ENCODE results near the gene APOF. TPM values are rescaled to one million over a fixed set of nuclear protein-coding genes. Genes with fewer than 3 reads are reported as not detected.
A peak's percentile ranks its signal among the peaks of the same experiment; 100 is the strongest.

The APOF gene
- total and polyA plus RNA-seq, 2 experiments from 2014 or later: not detected

GRCh38 chr12:56333679-56334489, 28.8 kb downstream of the APOF start, which contains the start of gene PAN2:
Gene PAN2, minus strand, starts transcription at chr12:56334000. Its CDS starts 906 bp downstream, at chr12:56333094.
- Histone ChIP-seq H3K9me2 (ENCODE audit: insufficient read depth) (peaks cover 8% of the 10 kb centered on the region), H3K79me2 (replicated peaks; ENCODE audit: insufficient read depth) (peaks cover 5% of the 10 kb centered on the region; the same call in 1 of the 2 replicates), H2AFZ (no peak within 1 kb of the TSS), H3F3A (replicated peaks; ENCODE audit: low read depth) (peaks cover 12% of the 10 kb centered on the region; the same call in 1 of the 2 replicates), H3K4me2 (peak within 1 kb of the TSS; percentile 81), H3K4me1 (ENCODE audit: insufficient read depth) (peaks cover 23% of the 10 kb centered on the region), H3K27ac (ENCODE audit: low read depth) (peak within 1 kb of the TSS; percentile 98), H3K4me3 (peak within 1 kb of the TSS; percentile 58), H4K20me1 (replicated peaks; ENCODE audit: insufficient read depth) (no peaks in the 10 kb centered on the region), H3K27me3 (ENCODE audit: insufficient read depth) (no peaks in the 10 kb centered on the region), H3K36me3 (ENCODE audit: insufficient read depth) (no peaks in the 10 kb centered on the region)
- H3K27ac Mint-ChIP-seq: peak within 1 kb of the TSS; percentile 99
- peak within 1 kb of the TSS; percentile 91 for H3K4me3 Mint-ChIP-seq
- H3K9me3 Mint-ChIP-seq: no peaks in the 10 kb centered on the region
- H3K4me1 Mint-ChIP-seq: peaks cover 35% of the 10 kb centered on the region
- TF ChIP-seq POLR2AphosphoS5 (IDR thresholded peaks at IDR 0.05; ENCODE audit: low read depth): peak; percentile 53; the same call in 1 of the 2 replicates
- TF ChIP-seq ZNF114 (CRISPR knock-in tag; IDR thresholded peaks at IDR 0.05): no peak
- peak; percentile 25 to 69; a peak in 3 of 4 replicates for TF ChIP-seq CTCF (conservative IDR thresholded peaks at IDR 0.05; ENCODE audit: low read depth in 2 of 2)
- TF ChIP-seq CREB1 (CRISPR knock-in tag; IDR thresholded peaks at IDR 0.05; ENCODE audit: low read depth): peak; percentile 84
- DNase-seq (ENCODE audit: low spot score) (peak; percentile 98), ATAC-seq (peak; percentile 95)
- H3K27me3 Mint-ChIP-seq (ENCODE audit: insufficient read depth, low read depth, poor library complexity): peaks cover 12% of the 10 kb centered on the region
- no peaks in the 10 kb centered on the region for H3K36me3 Mint-ChIP-seq (ENCODE audit: low read depth)

GRCh38 chr12:56333197-56333678, 29.4 kb downstream of the APOF start:
- no peaks in the 10 kb centered on the region for H3K9me3 Mint-ChIP-seq
- no peaks in the 10 kb centered on the region for H3K27me3 ChIP-seq (ENCODE audit: insufficient read depth)
- H3K4me3 ChIP-seq: peak overlapping the region; percentile 58
- H3K27ac Mint-ChIP-seq: peak overlapping the region; percentile 99
- peaks cover 11% of the 10 kb centered on the region; the same call in 1 of the 2 replicates for H3F3A ChIP-seq (replicated peaks; ENCODE audit: low read depth)
- ATAC-seq (peak; percentile 29), DNase-seq (ENCODE audit: low spot score) (no peak)
- H3K9me2 ChIP-seq (ENCODE audit: insufficient read depth): peaks cover 8% of the 10 kb centered on the region
- H3K27me3 Mint-ChIP-seq (ENCODE audit: insufficient read depth, low read depth, poor library complexity): peaks cover 11% of the 10 kb centered on the region
- H3K4me3 Mint-ChIP-seq: peak overlapping the region; percentile 91
- H3K4me1 ChIP-seq (ENCODE audit: insufficient read depth): peaks cover 22% of the 10 kb centered on the region
- H3K4me2 ChIP-seq: peak overlapping the region; percentile 81
- TF ChIP-seq EZH2phosphoT487 (IDR thresholded peaks at IDR 0.05; ENCODE audit: unreplicated experiment) (no peak), JUNB (IDR thresholded peaks at IDR 0.05; ENCODE audit: unreplicated experiment) (no peak), CREB1 (CRISPR knock-in tag; IDR thresholded peaks at IDR 0.05; ENCODE audit: low read depth) (no peak), EZH2 (IDR thresholded peaks at IDR 0.05; ENCODE audit: low read depth, unreplicated experiment) (no peak)
- H3K4me1 Mint-ChIP-seq: peaks cover 28% of the 10 kb centered on the region
- peak overlapping the region; percentile 98 for H3K27ac ChIP-seq (ENCODE audit: low read depth)
- peaks cover 5% of the 10 kb centered on the region; the same call in 1 of the 2 replicates for H3K79me2 ChIP-seq (replicated peaks; ENCODE audit: insufficient read depth)
- no peaks in the 10 kb centered on the region for H3K36me3 Mint-ChIP-seq (ENCODE audit: low read depth)
- H4K20me1 ChIP-seq (replicated peaks; ENCODE audit: insufficient read depth): no peaks in the 10 kb centered on the region
- no peak overlapping the region for H2AFZ ChIP-seq
- H3K36me3 ChIP-seq (ENCODE audit: insufficient read depth): no peaks in the 10 kb centered on the region

Measured in GM23338 (cell line).